H9 (cell line): ENCODE data around the gene ZNF121. TPM values are rescaled to one million over a fixed set of nuclear protein-coding genes. Genes with fewer than 3 reads are reported as not detected.
A peak's percentile ranks its signal among the peaks of the same experiment; 100 is the strongest.

Experiments
- DNase-seq: peaks from one replicate; pipeline ENCODE4 v3.0.0-alpha.2; 2017
- H2AFZ ChIP-seq: one replicate; pipeline ENCODE4 v1.6.1; 2013; ENCODE audit warnings: mild to moderate bottlenecking, low read length, control low read depth, moderate library complexity
- H2AK5ac ChIP-seq: 2 replicates; pipeline ENCODE4 v1.6.1; 2013; ENCODE audit warnings: low read length, control low read depth, mixed read lengths; ENCODE audit not compliant: insufficient read length
- H2BK120ac ChIP-seq: one replicate; pipeline ENCODE4 v1.6.1; 2013; ENCODE audit warnings: low read depth, mild to moderate bottlenecking, low read length, control low read depth, inconsistent platforms; ENCODE audit not compliant: poor library complexity, severe bottlenecking
- H2BK12ac ChIP-seq: 2 replicates; pipeline ENCODE4 v1.6.1; 2013; ENCODE audit warnings: low read length, control low read depth, mixed read lengths, low read depth; ENCODE audit not compliant: insufficient read length
- H2BK15ac ChIP-seq: 2 replicates; pipeline ENCODE4 v1.6.1; 2013; ENCODE audit warnings: low read depth, low read length, control low read depth
- H2BK20ac ChIP-seq: one replicate; pipeline ENCODE4 v1.6.1; 2013; ENCODE audit warnings: low read depth, mild to moderate bottlenecking, low read length, control low read depth, inconsistent platforms; ENCODE audit not compliant: poor library complexity, severe bottlenecking
- H2BK5ac ChIP-seq: 2 replicates; pipeline ENCODE4 v1.6.1; 2013; ENCODE audit warnings: low read length, control low read depth, mixed read lengths; ENCODE audit not compliant: insufficient read length
- H3K14ac ChIP-seq: 2 replicates; pipeline ENCODE4 v1.6.1; 2013; ENCODE audit warnings: low read length, control low read depth; ENCODE audit not compliant: insufficient read depth
- H3K18ac ChIP-seq: 2 replicates; pipeline ENCODE4 v1.6.1; 2013; ENCODE audit warnings: low read depth, mild to moderate bottlenecking, mixed read lengths, low read length, control low read depth; ENCODE audit not compliant: insufficient read length
- H3K23ac ChIP-seq: 2 replicates; pipeline ENCODE4 v1.6.1; 2013; ENCODE audit warnings: low read length, control low read depth, mixed read lengths, low read depth; ENCODE audit not compliant: insufficient read length
- H3K23me2 ChIP-seq: 2 replicates; pipeline ENCODE4 v1.6.1; 2013; ENCODE audit warnings: low read depth, mild to moderate bottlenecking, mixed read lengths, low read length, control low read depth; ENCODE audit not compliant: insufficient read length, poor library complexity, severe bottlenecking
- H3K27ac ChIP-seq: 2 replicates; pipeline ENCODE4 v1.5.1; 2013; ENCODE audit warnings: low read length, control low read depth, mixed read lengths, low read depth; ENCODE audit not compliant: insufficient read length
- H3K27me3 ChIP-seq: 2 replicates; pipeline ENCODE4 v1.6.1; 2013; ENCODE audit warnings: low read length, control low read depth, inconsistent platforms; ENCODE audit not compliant: insufficient read depth
- H3K4ac ChIP-seq: 2 replicates; pipeline ENCODE4 v1.6.1; 2013; ENCODE audit warnings: low read depth, mild to moderate bottlenecking, control low read depth, inconsistent platforms, low read length, moderate library complexity
- H3K4me1 ChIP-seq: 2 replicates; pipeline ENCODE4 v1.6.1; 2013; ENCODE audit warnings: low read length, control low read depth, inconsistent platforms; ENCODE audit not compliant: insufficient read depth
- H3K4me2 ChIP-seq: 2 replicates; pipeline ENCODE4 v1.6.1; 2013; ENCODE audit warnings: low read length, control low read depth, mixed read lengths; ENCODE audit not compliant: insufficient read length, insufficient read depth
- H3K56ac ChIP-seq: 2 replicates; pipeline ENCODE4 v1.6.1; 2013; ENCODE audit warnings: low read depth, mild to moderate bottlenecking, mixed read lengths, low read length, control low read depth; ENCODE audit not compliant: insufficient read length
- H3K79me1 ChIP-seq: 2 replicates; pipeline ENCODE4 v1.6.1; 2013; ENCODE audit warnings: low read depth, mild to moderate bottlenecking, moderate library complexity, low read length, control low read depth, inconsistent platforms; ENCODE audit not compliant: insufficient read depth, poor library complexity, severe bottlenecking
- H3K79me2 ChIP-seq: 2 replicates; pipeline ENCODE4 v1.6.1; 2013; ENCODE audit warnings: low read length, control low read depth, inconsistent platforms; ENCODE audit not compliant: insufficient read depth
- H3K9ac ChIP-seq: 2 replicates; pipeline ENCODE4 v1.6.1; 2013; ENCODE audit warnings: low read length, control low read depth, mixed read lengths; ENCODE audit not compliant: insufficient read length; ENCODE audit errors: extremely low read depth
- H3K9me3 ChIP-seq: one replicate; pipeline ENCODE4 v1.6.1; 2013; ENCODE audit warnings: low read depth, low read length, inconsistent platforms; ENCODE audit not compliant: control insufficient read depth
- H3T11ph ChIP-seq: one replicate; pipeline ENCODE4 v1.6.1; 2013; ENCODE audit warnings: mild to moderate bottlenecking, low read length, control low read depth, inconsistent platforms
- H4K20me1 ChIP-seq: one replicate; pipeline ENCODE4 v1.6.1; 2013; ENCODE audit not compliant: control insufficient read depth, insufficient read length, insufficient read depth
- H4K5ac ChIP-seq: 2 replicates; pipeline ENCODE4 v1.6.1; 2013; ENCODE audit warnings: low read depth, mild to moderate bottlenecking, mixed read lengths, low read length, control low read depth; ENCODE audit not compliant: insufficient read length
- H4K8ac ChIP-seq: replicated peaks from 2 replicates; pipeline ENCODE4 v1.6.1; 2013; ENCODE audit warnings: low read length, control low read depth, mixed read lengths, low read depth; ENCODE audit not compliant: insufficient read length
- H4K91ac ChIP-seq: 2 replicates; pipeline ENCODE4 v1.6.1; 2013; ENCODE audit warnings: low read depth, mild to moderate bottlenecking, moderate library complexity, mixed read lengths, low read length, control low read depth; ENCODE audit not compliant: insufficient read length
- H3K27ac Mint-ChIP-seq, 3 experiments: 2 replicates in 2 of 3; 3 replicates in 1 of 3; pipeline ENCODE4 v1.8.0; 2020 to 2021; ENCODE audit warnings: mixed read lengths in 3 of 3, mild to moderate bottlenecking in 1 of 3, moderate library complexity in 1 of 3
- H3K27me3 Mint-ChIP-seq: 2 replicates; pipeline ENCODE4 v1.8.0; 2021; ENCODE audit warnings: low read depth, mild to moderate bottlenecking, moderate library complexity, mixed read lengths
- H3K36me3 Mint-ChIP-seq, 3 experiments: 2 replicates in 2 of 3; 3 replicates in 1 of 3; pipeline ENCODE4 v1.8.0; 2020 to 2021; ENCODE audit warnings: low read depth in 3 of 3, mixed read lengths in 3 of 3; ENCODE audit not compliant: insufficient read depth in 1 of 3
- H3K4me1 Mint-ChIP-seq, 2 experiments: 2 replicates each; pipeline ENCODE4 v1.8.0; 2020; ENCODE audit warnings: mixed read lengths in 2 of 2
- H3K4me3 Mint-ChIP-seq, 2 experiments: 2 replicates in 1 of 2; 3 replicates in 1 of 2; pipeline ENCODE4 v1.8.0; 2020 to 2021; ENCODE audit warnings: mild to moderate bottlenecking in 2 of 2, mixed read lengths in 2 of 2, moderate library complexity in 1 of 2
- H3K9me3 Mint-ChIP-seq, 2 experiments: 2 replicates in 1 of 2; 3 replicates in 1 of 2; pipeline ENCODE4 v1.8.0; 2020; ENCODE audit warnings: mild to moderate bottlenecking in 2 of 2, mixed read lengths in 2 of 2, moderate library complexity in 1 of 2
- CTCF ChIP-seq: fragments of 200-600 bp; sonication (generic); conservative IDR thresholded peaks from 3 replicates; pipeline ENCODE4 v1.8.0; 2021; ENCODE audit warnings: antibody characterized with exemption, mild to moderate bottlenecking
- WGBS: extraction: QIAGEN DNeasy Blood & Tissue Kit; methylation state at CpG from one replicate; pipeline ENCODE4 v1.1.7; 2013; ENCODE audit warnings: missing lambda C conversion rate, low lambda C conversion rate, mixed read lengths; ENCODE audit not compliant: insufficient read length; ENCODE audit errors: extremely low coverage; 5-methylcytosine and 5-hydroxymethylcytosine counted together
- total RNA-seq: library from RNA; stranded (reverse); gene quantifications from 2 replicates; pipeline ENCODE4 v1.2.1, GENCODE V29; 2021

Gene ZNF121
- total RNA-seq, 1 experiment from 2014 or later, result 171 TPM

DNA sequence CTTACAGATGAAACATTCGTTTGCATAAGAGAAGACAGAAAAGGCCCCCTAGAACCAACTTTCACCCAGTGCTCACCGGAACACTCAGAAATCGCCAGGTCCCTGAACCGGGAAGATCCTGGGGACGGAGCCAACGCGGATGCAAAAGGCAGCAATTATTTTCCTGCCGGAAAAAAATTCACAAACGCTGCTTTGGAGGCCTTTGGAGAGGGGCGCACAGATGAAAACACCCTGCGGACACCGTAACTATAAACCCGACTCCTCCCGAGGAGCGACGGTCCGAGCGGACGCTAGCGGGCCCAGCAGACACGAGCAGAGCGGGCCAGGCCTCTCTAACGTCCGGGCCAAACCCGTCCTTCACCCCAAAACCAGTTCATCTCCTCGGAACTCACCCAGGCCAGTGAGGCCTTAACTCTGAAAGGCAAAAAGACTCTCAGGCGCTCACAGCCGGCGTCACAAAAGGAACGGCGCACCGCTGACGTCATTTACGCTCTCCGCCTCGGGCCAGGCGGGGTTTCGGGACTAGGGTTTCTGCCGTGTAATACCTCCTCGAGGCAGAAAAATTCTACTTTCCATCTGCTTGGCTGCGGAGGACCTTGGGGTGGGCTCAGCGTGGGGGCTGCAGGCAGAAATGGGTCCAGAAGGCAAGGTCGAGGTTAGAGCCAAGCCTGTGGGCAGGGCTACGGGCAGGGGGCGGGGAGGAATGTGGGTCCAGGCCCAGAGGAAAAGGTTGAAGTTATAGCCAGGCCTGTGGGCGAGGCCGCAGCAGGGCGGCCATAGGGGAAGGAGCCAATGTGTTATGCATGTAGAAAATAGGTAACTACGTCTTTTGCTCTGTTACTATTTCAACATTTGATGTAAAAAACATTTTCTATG lies 45.9 kb downstream of the ZNF121 start, which contains the start of gene ZNF426:
Gene ZNF426 (minus strand): TSS at position 463 of the 876 bp plus-strand sequence. CDS start 2,413 bp downstream, outside the sequence.
- peaks cover 14% of the 10 kb centered on the region for H3K9me3 ChIP-seq

More for the DNA sequence above, 45.9 kb downstream of the ZNF121 start, which contains the start of gene ZNF426:
- no peak within 1 kb of the TSS for H4K91ac ChIP-seq
- DNase-seq, result peak; percentile 89
- H3K36me3 Mint-ChIP-seq, result peaks cover 42 to 50% (median 45%) of the 10 kb centered on the region in 3 experiments
- H3K4ac ChIP-seq, result no peak within 1 kb of the TSS; the same call in 1 of the 2 replicates
- H2BK5ac ChIP-seq, result peak within 1 kb of the TSS; percentile 95
- H2BK120ac ChIP-seq, result peak within 1 kb of the TSS; percentile 95
- peak within 1 kb of the TSS; percentile 1 for H2BK20ac ChIP-seq
- peaks cover 6% of the 10 kb centered on the region; the same call in 1 of the 2 replicates for H3K79me2 ChIP-seq
- peak within 1 kb of the TSS; percentile 73 for H3T11ph ChIP-seq
- peaks cover 4% of the 10 kb centered on the region for H3K23me2 ChIP-seq
- H3K27ac Mint-ChIP-seq, result peak within 1 kb of the TSS; percentile 100
- H3K14ac ChIP-seq, result peak within 1 kb of the TSS; percentile 99
- peak within 1 kb of the TSS; percentile 89 for H3K27ac ChIP-seq
- H2BK12ac ChIP-seq, result peak within 1 kb of the TSS; percentile 94
- peak within 1 kb of the TSS; percentile 95 for H4K8ac ChIP-seq
- peaks cover 6% of the 10 kb centered on the region; the same call in 1 of the 2 replicates for H3K27me3 Mint-ChIP-seq
- no peaks in the 10 kb centered on the region for H3K4me1 ChIP-seq
- TF ChIP-seq CTCF, result no peak
- H3K9ac ChIP-seq, result peak within 1 kb of the TSS; percentile 95
- no peak within 1 kb of the TSS for H3K23ac ChIP-seq
- H3K18ac ChIP-seq, result peak within 1 kb of the TSS; percentile 99
- no peaks in the 10 kb centered on the region for H3K27me3 ChIP-seq
- no peak within 1 kb of the TSS for H2BK15ac ChIP-seq
- WGBS, result no CpG with 5 or more reads among the region's 49 CpGs
- no peak within 1 kb of the TSS for H3K56ac ChIP-seq
- no peaks in the 10 kb centered on the region for H3K79me1 ChIP-seq
- no peak within 1 kb of the TSS for H2AK5ac ChIP-seq
- H4K5ac ChIP-seq, result peak within 1 kb of the TSS; percentile 96
- H3K9me3 Mint-ChIP-seq, result peaks cover 54 to 69% of the 10 kb centered on the region in 2 experiments
- peak within 1 kb of the TSS; percentile 99 to 100 for H3K4me3 Mint-ChIP-seq
- H2AFZ ChIP-seq, result peak within 1 kb of the TSS; percentile 48
- peaks cover 0 to 4% of the 10 kb centered on the region in 2 experiments; a peak in 1 of 4 replicates for H3K4me1 Mint-ChIP-seq
- H4K20me1 ChIP-seq, result no peaks in the 10 kb centered on the region
- peak within 1 kb of the TSS; percentile 63 for H3K4me2 ChIP-seq
